SK-N-MC (cell line): ENCODE data around the gene STARD10.

Source experiments
- EZH2 ChIP-seq: fragments of 200-600 bp; sonication (generic); IDR thresholded peaks from one replicate; pipeline ENCODE4 v1.6.1; 2017; ENCODE audit warnings: antibody characterized with exemption
- FOXP2 ChIP-seq: optimal IDR thresholded peaks from 2 replicates; pipeline ENCODE3; 2011; ENCODE audit warnings: mild to moderate bottlenecking, moderate library complexity; ENCODE audit not compliant: insufficient read depth; ENCODE audit errors: extremely low read length, control extremely low read depth
- POLR2AphosphoS5 ChIP-seq: IDR thresholded peaks from 2 replicates; pipeline ENCODE4 v1.6.1; 2012; ENCODE audit warnings: mild to moderate bottlenecking, low read depth, low read length, borderline replicate concordance

DNA sequence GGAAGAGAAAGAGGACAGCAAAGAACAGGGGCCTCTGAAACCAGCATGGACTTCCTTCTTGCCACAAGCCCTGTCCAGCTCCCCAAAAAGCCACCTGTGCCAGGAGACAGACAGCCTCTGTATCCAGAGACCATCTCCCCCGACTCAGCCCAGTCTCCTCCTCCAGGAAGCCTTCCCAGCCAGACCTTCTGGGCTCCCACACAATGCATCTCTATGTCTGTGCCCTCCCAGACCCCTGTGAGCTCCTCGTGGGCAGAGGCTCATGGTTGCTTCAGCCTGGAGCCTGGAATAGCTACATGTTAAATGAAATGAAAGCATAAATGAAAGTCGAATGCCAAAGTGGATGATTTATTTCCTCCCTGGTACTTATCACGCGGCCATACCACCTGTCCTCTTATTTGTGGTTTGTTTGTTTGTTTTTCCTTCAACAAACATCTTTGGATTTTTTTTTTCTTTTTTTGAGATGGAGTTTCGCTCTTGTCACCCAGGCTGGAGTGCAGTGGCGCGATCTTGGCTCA, 34.3 kb downstream of the STARD10 start:
- TF ChIP-seq EZH2 (no peak), POLR2AphosphoS5 (no peak), FOXP2 (no peak)
